Measurements from ENCODE around the gene LENEP.
"Not testable (repeated sequence)": the region's sequence is repeated elsewhere in the genome, so short reads cannot be mapped to it uniquely, and the experiment has no call there.

Gene LENEP

DNA sequence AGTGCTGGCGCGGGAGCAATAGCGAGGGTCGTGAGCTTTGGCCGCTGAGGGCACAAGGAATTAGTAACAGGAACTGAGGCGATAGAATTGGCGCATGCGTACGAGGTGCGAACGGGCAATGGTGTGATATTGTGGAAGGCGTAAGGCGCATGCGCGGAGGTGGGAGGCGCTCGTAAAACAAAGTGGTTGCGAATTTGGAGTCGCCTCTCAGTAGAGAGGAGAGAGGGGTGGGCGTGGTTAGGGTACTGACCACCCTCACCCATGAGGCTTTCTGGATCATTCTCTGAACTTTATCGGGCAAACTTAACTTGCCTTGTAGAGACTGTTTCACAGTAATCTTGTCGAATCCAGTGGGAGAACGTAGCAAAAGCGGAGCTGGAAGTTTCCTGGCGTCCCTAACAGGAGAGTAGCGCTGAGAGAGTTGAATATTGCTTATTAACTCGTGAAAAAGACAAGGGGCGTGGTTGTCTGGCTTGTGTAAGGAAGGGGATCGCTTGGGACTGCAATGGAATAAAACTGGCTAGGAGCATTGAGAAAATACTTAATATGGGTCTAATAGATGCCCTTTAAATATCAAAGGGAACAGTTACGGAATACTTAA lies 18.5 kb upstream of the LENEP start:
- peak; percentile 89 to 91 (median 90) for DNase-seq (ENCODE audit: low read depth in 2 of 3, low spot score in 2 of 3)

DNA sequence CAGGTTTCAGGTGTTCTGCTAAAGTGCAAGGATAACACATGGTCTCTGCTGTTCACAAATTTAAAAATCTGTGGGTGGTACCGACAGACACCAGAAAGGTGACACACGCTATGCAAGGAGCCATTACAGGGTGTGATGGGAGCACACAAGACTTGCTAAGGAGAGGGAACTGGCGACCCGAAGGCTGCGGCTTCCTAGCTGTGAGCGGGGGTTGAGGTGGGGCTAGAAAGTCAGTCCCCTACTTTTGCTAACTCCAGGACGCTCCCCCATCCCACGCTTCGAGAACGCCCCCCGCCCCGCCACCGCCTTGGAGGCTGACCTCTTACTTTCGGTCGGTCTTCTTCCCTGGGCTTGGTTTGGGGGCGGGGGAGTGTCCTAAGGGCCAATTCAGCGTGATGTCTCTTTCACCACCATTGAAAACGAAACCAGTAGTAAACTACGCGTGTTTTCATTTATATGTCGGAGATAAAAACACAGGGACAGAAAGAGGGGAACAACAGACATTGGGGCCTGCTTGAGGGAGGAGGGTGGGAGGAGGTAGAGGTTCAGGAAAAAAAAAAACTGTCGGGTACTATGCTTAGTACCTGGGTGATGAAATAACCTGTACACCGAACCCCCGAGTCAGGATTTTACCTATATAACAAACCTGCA lies 17.9 kb upstream of the LENEP start:
- peak; percentile 47 to 58 (median 57) for DNase-seq (ENCODE audit: low read depth in 2 of 3, low spot score in 2 of 3)

DNA sequence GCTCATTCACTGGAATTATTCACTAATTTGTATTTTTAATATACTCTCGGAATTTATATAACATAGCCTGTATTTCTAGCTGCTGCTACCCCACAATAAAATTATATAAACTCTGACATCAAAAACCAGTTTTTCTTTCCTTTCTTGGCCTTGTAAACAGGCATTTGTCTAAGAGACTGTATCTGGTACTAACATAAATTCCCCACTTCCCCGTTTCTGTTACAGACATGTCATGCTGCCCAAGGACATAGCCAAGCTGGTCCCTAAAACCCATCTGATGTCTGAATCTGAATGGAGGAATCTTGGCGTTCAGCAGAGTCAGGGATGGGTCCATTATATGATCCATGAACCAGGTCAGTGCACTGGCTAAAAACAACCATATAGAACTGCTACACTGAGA lies 15.6 kb upstream of the LENEP start:
- not testable (repeated sequence) for DNase-seq (ENCODE audit: low read depth in 2 of 3, low spot score in 2 of 3)

DNA sequence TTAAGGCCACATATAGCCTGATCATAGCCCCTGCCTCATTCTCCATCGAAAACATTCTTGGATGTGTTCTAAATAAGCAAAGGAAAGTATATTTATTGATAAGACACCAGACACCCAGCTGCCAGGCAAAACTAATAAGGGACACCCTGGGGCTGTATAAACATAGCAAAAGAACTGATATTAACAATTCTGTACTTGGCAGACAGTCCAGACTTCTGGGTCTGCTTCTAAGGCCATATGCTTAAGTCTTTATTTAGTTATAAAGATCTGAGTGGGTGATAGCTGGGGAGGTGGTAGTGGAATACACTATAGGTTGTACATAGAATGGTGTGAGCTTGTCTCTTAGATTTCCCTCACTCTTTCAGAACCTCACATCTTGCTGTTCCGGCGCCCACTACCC lies 15.0 kb upstream of the LENEP start:
- no peak for DNase-seq (ENCODE audit: low read depth in 2 of 3, low spot score in 2 of 3)

DNA sequence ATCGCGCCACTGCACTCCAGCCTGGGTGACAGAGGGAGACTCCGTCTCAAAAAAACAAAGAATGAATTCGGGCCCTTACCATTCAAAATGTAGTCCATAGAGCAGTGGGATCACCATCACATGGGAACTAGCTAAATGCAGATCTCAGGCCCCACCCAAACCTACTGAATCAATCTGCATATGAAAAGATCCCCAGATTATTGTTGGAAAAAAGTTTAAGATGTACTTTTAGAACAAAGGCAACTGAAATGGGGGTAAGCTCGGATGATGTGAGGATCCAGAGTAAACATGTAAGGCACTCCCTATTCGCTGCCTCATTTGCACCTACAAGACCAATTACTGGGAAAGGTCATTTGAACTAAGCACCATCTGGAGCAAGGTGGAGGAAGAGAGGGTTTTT lies 11.0 kb upstream of the LENEP start:
- DNase-seq (ENCODE audit: low read depth in 2 of 3, low spot score in 2 of 3), result no peak

DNA sequence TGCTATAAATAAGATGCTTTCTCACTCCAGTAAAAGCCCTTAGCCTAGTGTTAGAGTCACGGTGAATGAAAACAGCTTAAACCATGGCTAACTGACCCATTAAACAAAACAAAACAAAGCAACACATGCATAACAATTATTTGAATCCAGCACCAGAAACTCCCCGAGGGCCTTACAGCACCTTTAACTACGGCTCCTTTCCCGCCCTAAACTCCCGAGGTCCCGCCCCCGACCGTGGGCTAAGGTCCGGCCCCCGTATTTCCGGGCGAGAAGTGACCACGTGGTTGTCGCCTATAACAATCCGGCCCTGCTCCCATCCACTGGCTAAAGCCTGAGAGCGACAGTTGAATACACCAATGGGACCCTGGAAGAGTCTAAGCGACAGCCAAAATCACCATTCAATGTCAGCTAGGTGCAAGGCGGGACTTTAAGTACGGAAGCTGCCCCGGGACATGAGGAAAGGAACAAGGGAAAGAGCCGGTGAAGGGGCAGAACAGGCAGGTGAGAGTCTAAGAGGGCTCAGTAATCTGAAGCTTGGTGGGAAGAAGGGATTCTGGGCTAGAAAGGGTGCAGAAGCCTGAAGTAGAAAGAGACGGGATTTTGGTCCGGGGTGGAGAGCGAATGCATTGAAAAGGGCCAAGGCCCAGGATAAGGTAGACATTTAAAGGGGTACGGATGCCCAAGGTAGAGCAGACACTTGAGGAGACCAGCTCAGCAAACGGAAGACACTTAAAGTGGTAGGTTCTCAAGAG lies 10.3 kb upstream of the LENEP start, which contains the start of gene FLAD1:
TSS of gene FLAD1 (plus strand) at position 448 of the 752 bp plus-strand sequence. CDS start 351 bp downstream, outside the sequence.
- peak; percentile 84 to 87 (median 86) for DNase-seq (ENCODE audit: low read depth in 2 of 3, low spot score in 2 of 3)

DNA sequence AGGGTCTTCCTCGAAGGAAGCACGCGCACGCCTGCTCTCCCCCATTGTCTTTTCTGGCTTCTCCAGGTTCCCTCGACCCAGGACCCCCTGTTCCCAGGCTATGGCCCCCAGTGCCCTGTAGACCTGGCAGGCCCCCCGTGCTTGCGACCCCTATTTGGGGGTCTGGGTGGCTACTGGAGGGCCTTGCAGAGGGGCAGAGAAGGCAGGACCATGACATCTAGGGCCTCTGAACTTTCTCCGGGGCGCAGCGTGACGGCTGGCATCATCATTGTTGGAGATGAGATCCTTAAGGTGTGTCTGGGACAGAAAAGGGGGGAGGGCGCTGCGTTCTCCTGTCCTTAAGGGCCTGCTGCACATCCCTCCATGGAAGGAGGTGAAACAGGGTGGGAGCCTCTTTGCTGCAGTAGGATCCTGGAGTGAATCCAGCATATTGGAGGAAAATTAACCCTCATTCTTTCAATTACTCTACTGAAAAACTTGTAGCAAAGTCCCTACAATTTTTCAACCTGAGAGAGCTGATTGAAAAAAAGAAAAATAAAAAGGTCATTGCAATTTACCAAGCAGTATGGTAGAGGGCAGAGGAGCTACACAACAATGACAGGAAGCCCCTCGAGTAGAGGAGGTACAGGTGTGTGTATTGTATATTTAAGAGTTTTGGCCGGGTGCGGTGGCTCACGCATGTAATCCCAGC lies 9.5 kb upstream of the LENEP start:
- DNase-seq (ENCODE audit: low read depth in 2 of 3, low spot score in 2 of 3), result no peak

DNA sequence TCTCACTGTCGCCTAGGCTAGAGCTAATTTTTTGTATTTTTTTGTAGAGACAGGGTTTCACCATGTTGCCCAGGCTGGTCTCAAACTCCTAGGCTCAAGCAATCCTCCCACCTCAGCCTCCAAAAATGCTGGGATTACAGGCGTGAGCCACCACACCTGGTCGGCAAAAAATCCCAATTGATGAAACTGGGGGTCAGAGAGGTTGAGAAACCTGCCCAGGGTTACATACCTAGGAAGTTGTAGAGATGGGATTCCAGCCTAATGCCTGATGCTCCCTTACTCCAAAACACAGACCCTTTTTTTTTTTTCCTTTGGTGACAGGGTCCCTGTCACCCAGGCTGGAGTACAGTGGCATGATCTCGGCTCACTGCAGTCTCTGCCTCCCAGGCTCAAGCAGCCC lies 6.7 kb upstream of the LENEP start:
- not testable (repeated sequence) for DNase-seq (ENCODE audit: low read depth in 2 of 3, low spot score in 2 of 3)

DNA sequence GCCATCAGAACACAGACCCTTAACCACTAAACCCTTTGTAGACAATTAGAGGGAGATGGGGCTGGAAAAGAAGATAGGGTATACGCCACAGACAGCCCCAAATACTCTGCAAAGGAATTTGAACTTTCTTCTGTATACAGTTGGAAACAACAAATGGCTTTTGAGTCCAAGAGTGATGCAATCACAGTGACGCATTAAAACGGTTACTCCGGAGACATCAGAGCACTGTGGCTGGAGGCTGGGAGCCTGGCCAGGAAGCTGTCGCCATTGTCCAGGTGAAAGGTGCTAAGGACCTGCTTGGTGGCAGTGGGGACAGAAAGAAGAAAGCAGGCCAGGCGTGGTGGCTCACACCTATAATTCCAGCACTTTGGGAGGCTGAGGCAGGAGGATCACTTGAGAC lies 6.1 kb upstream of the LENEP start:
- no peak for DNase-seq (ENCODE audit: low read depth in 2 of 3, low spot score in 2 of 3)

DNA sequence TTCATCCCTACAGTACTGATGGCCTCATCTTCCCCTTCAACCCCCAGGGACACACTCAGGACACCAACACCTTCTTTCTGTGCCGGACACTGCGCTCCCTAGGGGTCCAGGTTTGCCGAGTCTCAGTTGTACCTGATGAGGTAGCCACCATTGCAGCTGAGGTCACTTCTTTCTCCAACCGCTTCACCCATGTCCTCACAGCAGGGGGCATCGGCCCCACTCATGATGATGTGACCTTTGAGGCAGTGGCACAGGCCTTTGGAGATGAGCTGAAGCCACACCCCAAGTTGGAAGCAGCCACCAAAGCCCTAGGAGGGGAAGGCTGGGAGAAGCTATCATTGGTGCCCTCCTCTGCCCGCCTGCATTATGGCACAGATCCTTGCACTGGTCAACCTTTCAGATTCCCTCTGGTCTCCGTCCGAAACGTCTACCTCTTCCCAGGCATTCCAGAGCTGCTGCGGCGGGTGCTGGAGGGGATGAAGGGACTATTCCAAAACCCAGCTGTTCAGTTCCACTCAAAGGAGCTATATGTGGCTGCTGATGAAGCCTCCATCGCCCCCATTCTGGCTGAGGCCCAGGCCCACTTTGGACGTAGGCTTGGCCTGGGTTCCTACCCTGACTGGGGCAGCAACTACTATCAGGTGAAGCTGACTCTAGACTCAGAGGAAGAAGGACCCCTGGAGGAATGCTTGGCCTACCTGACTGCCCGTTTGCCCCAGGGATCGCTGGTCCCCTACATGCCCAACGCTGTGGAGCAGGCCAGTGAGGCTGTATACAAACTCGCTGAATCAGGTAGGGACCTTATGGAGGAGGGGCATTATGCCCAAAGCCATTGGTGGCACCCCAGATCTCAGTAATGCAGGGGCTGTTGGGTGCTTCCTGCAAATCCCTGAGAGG lies 5.1 kb upstream of the LENEP start:
- no peak for DNase-seq (ENCODE audit: low read depth in 2 of 3, low spot score in 2 of 3)

DNA sequence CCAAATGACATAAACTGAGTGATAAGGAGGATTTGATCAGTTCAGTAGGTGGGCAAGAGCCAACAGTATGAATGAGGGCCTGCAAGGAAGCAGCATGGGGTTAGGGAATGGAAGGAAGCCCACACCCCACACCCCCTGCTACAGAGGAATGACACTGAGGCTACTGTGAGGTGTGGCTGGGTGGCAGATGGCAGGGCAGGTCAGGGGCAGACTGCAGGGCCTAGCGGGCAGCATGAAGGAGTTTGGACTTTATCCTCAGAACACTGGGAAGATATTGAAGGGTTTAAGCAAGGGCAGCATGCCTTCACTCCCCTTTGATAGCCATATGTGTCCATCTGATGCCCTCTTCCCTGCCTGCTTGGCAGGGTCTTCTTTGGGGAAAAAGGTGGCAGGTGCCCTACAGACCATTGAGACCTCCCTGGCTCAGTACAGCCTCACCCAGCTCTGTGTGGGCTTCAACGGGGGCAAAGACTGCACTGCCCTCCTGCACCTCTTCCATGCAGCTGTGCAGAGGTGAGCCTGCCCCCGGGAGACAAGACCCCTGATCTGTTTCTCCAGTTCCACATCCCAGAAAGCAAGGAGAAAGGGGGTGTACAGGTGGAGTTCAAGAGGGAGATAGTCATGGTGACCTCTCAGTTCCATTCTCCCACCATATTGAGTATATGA lies 4.1 kb upstream of the LENEP start:
- no peak for DNase-seq (ENCODE audit: low read depth in 2 of 3, low spot score in 2 of 3)

DNA sequence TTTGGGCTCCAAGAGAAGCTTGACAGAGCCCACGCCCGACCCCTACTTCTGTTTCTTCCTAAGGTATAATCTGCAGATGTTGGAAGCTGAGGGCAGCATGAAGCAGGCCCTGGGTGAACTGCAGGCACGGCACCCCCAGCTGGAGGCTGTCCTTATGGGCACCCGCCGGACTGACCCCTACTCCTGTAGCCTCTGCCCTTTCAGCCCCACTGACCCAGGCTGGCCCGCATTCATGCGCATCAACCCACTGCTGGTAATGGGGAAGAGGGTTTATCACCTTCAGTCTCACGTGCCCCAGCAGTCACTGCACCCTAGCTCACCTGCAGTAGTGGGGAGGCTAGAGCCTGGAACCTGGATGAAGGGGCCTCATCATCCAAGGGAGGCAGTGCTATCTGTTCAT lies 3.1 kb upstream of the LENEP start:
- DNase-seq (ENCODE audit: low read depth in 2 of 3, low spot score in 2 of 3), result no peak

DNA sequence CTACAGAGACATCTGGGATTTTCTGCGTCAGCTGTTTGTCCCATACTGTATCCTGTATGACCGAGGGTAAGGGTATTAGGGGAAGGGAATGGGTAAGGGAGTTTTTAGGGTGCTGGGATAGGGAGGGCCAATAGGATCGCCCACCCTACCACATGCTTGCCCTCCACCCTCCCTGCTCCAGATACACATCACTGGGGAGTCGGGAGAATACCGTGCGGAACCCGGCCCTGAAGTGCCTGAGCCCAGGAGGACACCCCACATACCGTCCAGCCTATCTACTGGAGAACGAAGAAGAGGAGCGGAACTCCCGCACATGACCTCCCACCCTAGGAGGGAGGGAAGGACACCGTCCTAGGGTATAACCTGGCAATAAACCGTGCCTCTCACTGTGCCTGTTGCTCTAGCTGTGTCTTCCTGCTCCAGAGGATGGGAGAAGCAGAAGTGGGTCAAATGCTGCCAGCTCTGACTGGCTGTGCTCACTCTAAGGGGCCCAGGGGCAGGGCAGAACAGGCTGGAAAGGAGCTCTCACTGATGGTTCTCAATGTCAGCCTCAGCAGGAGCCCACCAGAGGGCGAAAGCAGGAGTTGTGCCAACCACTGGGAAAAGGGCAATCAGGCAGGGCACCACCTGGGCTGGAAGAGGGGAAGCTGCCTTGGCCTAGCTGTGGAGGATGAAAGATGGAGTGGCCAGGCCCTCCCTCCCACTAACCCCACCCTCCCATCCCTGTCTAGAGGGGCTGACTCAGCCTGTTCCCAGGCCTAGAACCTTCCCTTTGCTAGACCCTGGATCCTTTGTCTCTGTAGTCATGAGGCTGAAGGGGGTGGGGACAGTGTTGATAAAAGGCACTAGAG lies 440 bp upstream of the LENEP start:
- no peak for DNase-seq (ENCODE audit: low read depth in 2 of 3, low spot score in 2 of 3)

DNA sequence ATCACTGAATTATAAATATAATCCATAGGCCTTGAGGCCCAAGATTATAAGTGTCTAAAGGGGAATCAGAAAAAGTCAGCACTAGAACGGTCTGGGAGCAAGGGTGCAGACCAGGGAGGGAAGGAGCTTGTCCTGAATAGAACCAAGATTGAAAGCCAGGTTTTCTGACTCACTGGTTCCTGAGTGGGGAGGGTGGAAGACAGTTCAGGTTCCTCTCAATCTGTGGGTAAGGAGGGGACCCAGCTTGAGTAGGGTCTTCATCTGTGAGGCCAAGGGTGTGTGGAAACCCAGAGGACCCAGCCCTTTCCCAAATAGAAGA lies 842 bp downstream of the LENEP start:
- DNase-seq (ENCODE audit: low read depth in 2 of 3, low spot score in 2 of 3), result no peak

DNA sequence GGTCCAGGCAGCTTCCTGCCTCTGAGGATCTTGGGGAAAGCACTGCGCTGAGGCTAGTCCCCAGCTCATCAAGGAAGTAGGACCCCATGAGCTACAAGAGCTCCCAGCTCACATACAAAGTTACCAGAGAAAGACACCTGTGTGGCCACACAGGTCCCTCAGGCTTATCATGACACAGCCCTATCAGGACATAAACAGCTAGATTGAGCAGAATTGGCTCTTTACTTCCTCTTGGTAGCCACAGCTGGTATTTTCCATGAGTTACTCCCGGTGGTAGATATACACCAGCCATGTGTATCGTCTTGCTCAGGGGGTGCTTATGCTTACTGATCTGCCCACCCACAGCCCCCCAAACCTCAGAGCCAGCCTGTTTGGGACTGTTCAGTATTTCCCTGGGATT lies 1.2 kb downstream of the LENEP start:
- DNase-seq (ENCODE audit: low read depth in 2 of 3, low spot score in 2 of 3), result no peak

DNA sequence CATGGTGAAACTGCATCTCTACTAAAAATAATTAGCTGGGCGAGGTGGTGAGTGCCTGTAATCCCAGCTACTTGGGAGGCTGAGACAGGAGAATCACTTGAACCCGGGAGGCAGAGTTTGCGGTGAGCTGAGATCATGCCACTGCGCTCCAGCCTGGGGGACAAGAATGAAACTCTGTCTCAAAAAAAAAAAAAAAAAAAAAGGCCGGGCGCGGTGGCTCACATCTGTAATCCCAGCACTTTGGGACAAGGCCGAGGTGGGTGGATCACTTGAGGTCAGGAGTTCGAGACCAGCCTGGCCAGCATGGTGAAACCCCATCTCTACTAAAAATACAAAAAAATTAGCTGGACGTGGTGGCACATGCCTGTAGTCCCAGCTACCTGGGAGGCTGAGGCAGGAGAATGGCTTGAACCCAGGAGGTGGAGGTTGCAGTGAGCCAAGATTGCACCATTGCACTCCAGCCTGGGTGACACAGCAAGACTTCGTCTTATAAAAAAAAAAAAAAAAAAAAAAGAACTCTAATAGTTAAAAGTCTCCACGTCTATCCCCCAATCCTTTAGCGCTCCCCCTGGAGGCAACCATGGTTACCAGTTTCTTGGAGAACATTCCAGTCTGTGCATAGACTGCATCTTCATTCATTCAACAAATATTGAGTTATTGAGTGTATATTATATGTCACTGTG lies 2.1 kb downstream of the LENEP start:
- not testable (repeated sequence) for DNase-seq (ENCODE audit: low read depth in 2 of 3, low spot score in 2 of 3)

DNA sequence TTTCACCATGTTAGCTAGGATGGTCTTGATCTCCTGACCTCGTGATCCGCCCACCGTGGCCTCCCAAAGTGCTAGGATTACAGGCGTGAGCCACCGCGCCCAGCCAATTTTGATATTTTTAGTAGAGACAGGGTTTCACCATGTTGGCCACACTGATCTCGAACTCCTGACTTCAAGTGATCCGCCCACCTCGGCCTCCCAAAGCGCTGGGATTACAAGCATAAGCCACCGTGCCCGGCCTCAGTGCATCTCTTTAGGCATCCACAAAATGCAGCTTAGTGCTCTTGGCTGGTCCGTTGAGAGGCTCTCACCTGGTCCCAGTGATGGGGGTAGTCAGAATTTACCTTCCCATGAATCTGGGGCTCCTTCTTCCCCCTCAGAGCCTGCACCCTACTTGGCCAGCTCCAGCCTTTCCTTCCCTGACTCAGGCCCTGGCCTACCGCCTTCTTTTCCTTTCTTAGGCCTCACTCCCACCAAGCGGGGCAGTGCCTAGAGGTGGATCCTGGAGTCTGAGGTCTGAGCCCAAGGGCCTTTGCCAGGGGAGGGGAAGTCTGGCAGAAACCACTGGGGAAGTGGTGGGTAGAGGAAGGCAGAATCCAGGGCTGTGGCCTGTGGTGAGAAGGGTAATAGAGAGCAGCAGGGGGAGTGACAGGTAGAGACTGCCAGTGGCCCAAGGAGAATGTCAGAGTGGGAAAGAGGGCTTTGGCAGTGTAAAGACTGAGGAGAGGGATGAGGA lies 3.7 kb downstream of the LENEP start:
- DNase-seq (ENCODE audit: low read depth in 2 of 3, low spot score in 2 of 3), result no peak

DNA sequence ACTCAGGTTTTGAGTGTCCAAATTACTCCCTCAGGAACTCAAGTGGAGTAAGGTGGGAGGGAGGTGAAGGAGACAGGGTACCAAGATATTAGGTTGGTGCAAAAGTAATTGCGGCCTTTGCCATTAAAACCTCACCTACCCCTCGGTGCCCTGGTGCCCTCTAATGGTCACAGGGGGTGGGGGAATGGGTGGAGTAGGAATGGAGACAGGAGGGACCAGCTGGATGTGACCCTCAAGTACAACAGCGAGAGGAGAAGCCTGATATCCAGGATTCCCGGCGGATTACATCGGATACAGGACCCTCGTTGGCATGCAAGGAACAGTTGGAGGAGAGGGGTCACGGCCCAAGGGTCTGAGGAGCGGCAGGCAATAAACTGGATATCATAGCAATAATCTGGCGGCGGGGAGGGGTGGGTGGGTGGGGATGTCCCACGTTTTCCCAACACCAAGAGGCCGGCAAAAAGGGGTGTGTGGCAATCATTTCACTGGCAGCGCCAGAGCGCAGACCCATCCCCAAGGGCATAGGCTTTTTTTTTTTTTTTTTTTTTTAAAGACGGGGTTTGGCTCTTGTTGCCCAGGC lies 4.9 kb downstream of the LENEP start:
- DNase-seq (ENCODE audit: low read depth in 2 of 3, low spot score in 2 of 3), result no peak

All from activated CD8-positive, alpha-beta memory T cell treated with anti-CD3 and anti-CD28 coated beads for 48 hours (primary cell).